Kidney (tissue), 14 donors: ENCODE measurements around the gene TCERG1L. TPM values are rescaled to one million over a fixed set of nuclear protein-coding genes. Genes with fewer than 3 reads are reported as not detected.
A peak's percentile ranks its signal among the peaks of the same experiment; 100 is the strongest.

ENCODE experiments used
- DNase-seq, 5 donors: peaks; one replicate each; pipeline ENCODE4 v3.0.0-alpha.2; 2013 to 2020
- FAIRE-seq: peaks from 2 replicates; lab custom pipeline; 2012; peaks lifted over from hg19 to GRCh38; lab: Jason Lieb, UNC
- H3K27ac ChIP-seq, 2 donors: one replicate each; pipeline ENCODE4 v1.7.0; 2013; ENCODE audit warnings: low read depth in 2 of 2, low read length in 2 of 2, inconsistent platforms in 1 of 2
- H3K27me3 ChIP-seq: one replicate; pipeline ENCODE4 v1.7.1; 2013; ENCODE audit warnings: low read length, inconsistent platforms; ENCODE audit not compliant: control insufficient read depth, insufficient read depth
- H3K36me3 ChIP-seq, 3 donors: one replicate each; pipeline versions ENCODE4 v1.7.0 to v1.7.1; 2013; ENCODE audit warnings: low read length in 3 of 3, control low read depth in 1 of 3, inconsistent platforms in 1 of 3; ENCODE audit not compliant: insufficient read depth in 3 of 3, control insufficient read depth in 2 of 3
- H3K4me1 ChIP-seq, 3 donors: one replicate each; pipeline versions ENCODE4 v1.7.0 to v1.7.1; 2013; ENCODE audit warnings: low read length in 3 of 3, inconsistent platforms in 1 of 3, low read depth in 1 of 3; ENCODE audit not compliant: control insufficient read depth in 2 of 3, insufficient read depth in 2 of 3
- H3K4me3 ChIP-seq, 3 donors: one replicate each; pipeline versions ENCODE4 v1.7.0 to v1.8.1; 2013; ENCODE audit warnings: low read length in 3 of 3, control low read depth in 1 of 3, inconsistent platforms in 1 of 3
- H3K9ac ChIP-seq, 3 donors: one replicate each; pipeline versions ENCODE4 v1.7.0 to v1.7.1; 2013; ENCODE audit warnings: low read length in 3 of 3, control low read depth in 1 of 3, inconsistent platforms in 1 of 3
- H3K9me3 ChIP-seq, 3 donors: one replicate each; pipeline versions ENCODE4 v1.7.0 to v1.7.1; 2013; ENCODE audit warnings: low read length in 3 of 3, control low read depth in 1 of 3, inconsistent platforms in 1 of 3; ENCODE audit not compliant: control insufficient read depth in 2 of 3, insufficient read depth in 1 of 3
- CTCF ChIP-seq: IDR thresholded peaks from 3 replicates; pipeline ENCODE4 v1.5.1; 2012; ENCODE audit warnings: mild to moderate bottlenecking, moderate library complexity, borderline replicate concordance; ENCODE audit not compliant: insufficient read depth; ENCODE audit errors: extremely low read depth
- intact Hi-C: fragments of 100-400 bp; cut with DNase I; formaldehyde crosslinking; loops from one replicate; pipeline ENCODE4 v1.11.1; 2022
- polyA plus RNA-seq: library from polyadenylated mRNA; stranded (reverse); fragments of 350-450 nt; fragmentation: Illumina TruSeq; extraction: RNeasy Lipid Tissue Mini Kit (QIAGEN cat#74804); gene quantifications from one replicate; pipeline ENCODE4 v1.2.3, GENCODE V29; 2014; ENCODE audit warnings: low read depth, low replicate concordance; ENCODE audit not compliant: insufficient read depth
- total RNA-seq: library from RNA; stranded (reverse); fragmentation: NEBNext Ultra II Directional; extraction: Animal tissue kit (Norgen Biotek cat#: 25700); gene quantifications from one replicate; pipeline ENCODE4 v1.2.1, GENCODE V29; 2021
- donor health status: control.
- donor health status: control.
- donor health status: control.
- donor health status: control.
- donor health status: control.
- donor health status: DM: yes; HTN: yes; CAD: no.
- donor health status: Normal renal cell carcinoma (clear cell type).

The TCERG1L gene
- total and polyA plus RNA-seq, 2 donors from 2014 or later = not detected

GRCh38 chr10:131245475-131246059 lies 66.0 kb downstream of the TCERG1L start:
- no peaks in the 10 kb centered on the region for H3K36me3 ChIP-seq
- TF ChIP-seq CTCF = no peak
- H3K9ac ChIP-seq = no peak overlapping the region
- DNase-seq (no peak), FAIRE-seq (no peak)
- H3K27me3 ChIP-seq = peaks cover 2% of the 10 kb centered on the region
- no peaks in the 10 kb centered on the region for H3K4me1 ChIP-seq
- H3K4me3 ChIP-seq = no peak overlapping the region
- H3K9me3 ChIP-seq = no peaks in the 10 kb centered on the region
- intact Hi-C loops = no loop called here
- no peak overlapping the region for H3K27ac ChIP-seq

GRCh38 chr10:131244836-131245235 lies 66.7 kb downstream of the TCERG1L start:
- no peaks in the 10 kb centered on the region for H3K27me3 ChIP-seq
- H3K9ac ChIP-seq = no peak overlapping the region
- H3K9me3 ChIP-seq = no peaks in the 10 kb centered on the region
- intact Hi-C loops = no loop called here
- H3K4me1 ChIP-seq = no peaks in the 10 kb centered on the region
- H3K4me3 ChIP-seq = no peak overlapping the region
- TF ChIP-seq CTCF = no peak
- no peaks in the 10 kb centered on the region for H3K36me3 ChIP-seq
- no peak overlapping the region for H3K27ac ChIP-seq
- FAIRE-seq (no peak), DNase-seq (no peak)

- intact Hi-C loops = no loop called here
- Histone ChIP-seq H3K9ac (no peak overlapping the region), H3K9me3 (no peaks in the 10 kb centered on the region), H3K36me3 (no peaks in the 10 kb centered on the region), H3K27ac (no peak overlapping the region), H3K27me3 (no peaks in the 10 kb centered on the region), H3K4me1 (no peaks in the 10 kb centered on the region), H3K4me3 (no peak overlapping the region)
- no peak for TF ChIP-seq CTCF
- FAIRE-seq = no peak
- no peak for DNase-seq
Measured at GRCh38 chr10:131243076-131243475, 68.4 kb downstream of the TCERG1L start.

GRCh38 chr10:131242007-131242406 lies 69.5 kb downstream of the TCERG1L start:
- Histone ChIP-seq H3K27me3 (no peaks in the 10 kb centered on the region), H3K4me1 (no peaks in the 10 kb centered on the region), H3K36me3 (no peaks in the 10 kb centered on the region), H3K4me3 (no peak overlapping the region), H3K27ac (no peak overlapping the region), H3K9ac (no peak overlapping the region), H3K9me3 (no peaks in the 10 kb centered on the region)
- peak; percentile 45 for TF ChIP-seq CTCF
- intact Hi-C loops = no loop called here
- DNase-seq = peak in 3 of 5 donors; percentile 49 to 67 (median 52)
- no peak for FAIRE-seq
